GM11168 (cell line): ENCODE results near the gene TOR1A.
"Not testable (repeated sequence)": the region's sequence is repeated elsewhere in the genome, so short reads cannot be mapped to it uniquely, and the experiment has no call there.

Experiments
- in situ Hi-C: fragments of 300-500 bp; cut with MboI; formaldehyde crosslinking; loops from one replicate; pipeline ENCODE4 v1.12.0; 2022; ENCODE audit warnings: low sequenced_read_pairs; ENCODE audit not compliant: unreplicated experiment

TOR1A gene

DNA sequence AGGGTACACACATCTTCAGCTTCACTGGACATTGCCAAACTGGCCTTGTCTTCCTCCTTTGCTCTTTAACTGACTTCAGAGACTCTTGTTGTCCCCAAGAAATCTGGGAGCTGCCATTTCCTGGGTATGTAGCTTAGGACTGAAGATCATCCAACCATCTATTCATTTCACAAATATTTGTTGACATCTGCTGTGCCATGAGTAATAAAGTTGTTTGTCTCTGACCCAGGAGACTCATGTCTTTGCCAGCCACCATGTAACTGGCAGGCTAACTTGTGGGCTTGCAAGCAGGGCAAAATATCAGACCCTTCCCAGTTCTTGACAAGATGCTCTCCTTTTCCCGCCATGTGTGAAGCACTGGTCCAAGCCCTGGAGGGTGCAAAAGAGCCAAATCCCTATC lies 38.1 kb downstream of the TOR1A start:
- in situ Hi-C loops, result loop anchor here (5.0 kb wide), 1 partner anchor 54 kb away; no protein-coding TSS in a partner anchor

DNA sequence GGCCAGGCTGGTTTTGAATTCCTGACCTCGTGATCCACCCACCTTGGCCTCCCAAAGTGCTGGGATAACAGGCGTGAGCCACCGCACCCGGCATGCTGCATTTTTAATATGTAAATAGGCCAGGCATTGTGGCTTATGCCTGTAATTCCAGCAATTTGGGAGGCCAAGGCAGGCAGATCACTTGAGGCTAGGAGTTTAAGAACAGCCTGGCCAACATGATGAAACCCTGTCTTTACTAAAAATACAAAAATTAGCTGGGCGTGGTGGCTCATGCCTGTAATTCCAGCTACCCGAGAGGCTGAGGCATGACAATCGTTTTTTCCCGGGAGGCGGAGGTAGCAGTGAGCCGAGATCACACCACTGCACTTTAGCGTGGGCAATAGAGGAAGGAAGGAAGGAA lies 39.0 kb downstream of the TOR1A start:
- in situ Hi-C loops, result loop anchor here (5.0 kb wide), 1 partner anchor 53 kb away; no protein-coding TSS in a partner anchor

DNA sequence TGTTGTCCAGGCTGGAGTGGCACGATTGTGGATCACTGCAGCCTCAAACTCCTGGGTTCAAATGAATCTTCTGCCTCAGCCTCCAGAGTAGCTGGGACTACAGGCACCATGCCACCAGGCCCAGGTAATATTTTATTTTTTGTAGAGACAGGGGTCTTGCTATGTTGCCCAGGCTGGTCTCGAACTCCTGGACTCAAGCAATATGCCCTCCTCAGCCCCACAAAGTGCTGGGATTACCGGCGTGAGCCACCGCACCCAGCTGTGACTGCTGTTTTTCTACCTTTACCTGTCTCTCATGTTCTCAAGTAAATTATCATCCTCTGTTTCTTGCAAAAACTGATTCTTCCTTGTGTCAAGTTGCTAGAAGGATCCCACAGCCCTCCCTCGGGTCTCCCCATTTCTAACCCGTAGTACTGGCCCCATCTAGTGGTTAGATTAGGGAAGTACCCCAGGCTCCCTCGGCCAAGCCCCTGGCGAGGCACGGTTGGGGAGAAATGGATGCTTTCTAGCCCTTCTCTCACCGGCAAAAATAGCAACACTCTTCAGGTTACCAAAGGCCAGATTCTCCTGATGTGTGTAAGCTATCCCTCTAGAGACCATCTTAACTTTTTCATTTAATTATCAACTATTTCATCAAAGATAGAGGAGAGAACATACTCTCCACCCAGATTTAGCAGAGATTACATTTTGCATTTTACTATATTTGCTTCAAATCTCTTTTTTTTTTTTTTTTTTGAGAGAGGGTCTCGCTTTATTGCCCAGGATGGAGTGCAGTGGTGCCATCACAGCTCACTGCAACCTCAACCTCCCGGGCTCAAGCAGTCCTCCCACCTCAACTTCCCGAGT lies 40.2 kb downstream of the TOR1A start:
- in situ Hi-C loops, result no loop called here

DNA sequence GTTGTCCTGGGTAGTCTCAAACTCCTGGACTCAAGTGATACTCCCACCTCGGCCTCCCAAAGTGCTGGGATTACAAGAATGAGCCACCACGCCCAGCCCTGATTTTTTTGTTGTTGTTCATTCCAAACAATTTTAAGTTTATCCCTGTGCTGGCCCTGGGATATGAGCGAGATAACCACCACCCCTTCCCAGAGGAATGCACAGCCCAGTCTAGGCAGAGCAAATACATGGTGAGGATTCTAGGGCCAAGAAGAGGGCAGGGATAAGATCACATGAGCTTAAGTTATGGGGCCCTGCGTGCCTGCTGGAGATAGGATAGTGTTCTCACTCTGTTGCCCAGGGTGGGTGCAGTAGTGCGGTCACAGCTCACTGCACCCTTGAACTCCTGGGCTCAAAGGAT lies 42.0 kb downstream of the TOR1A start:
- in situ Hi-C loops, result no loop called here

DNA sequence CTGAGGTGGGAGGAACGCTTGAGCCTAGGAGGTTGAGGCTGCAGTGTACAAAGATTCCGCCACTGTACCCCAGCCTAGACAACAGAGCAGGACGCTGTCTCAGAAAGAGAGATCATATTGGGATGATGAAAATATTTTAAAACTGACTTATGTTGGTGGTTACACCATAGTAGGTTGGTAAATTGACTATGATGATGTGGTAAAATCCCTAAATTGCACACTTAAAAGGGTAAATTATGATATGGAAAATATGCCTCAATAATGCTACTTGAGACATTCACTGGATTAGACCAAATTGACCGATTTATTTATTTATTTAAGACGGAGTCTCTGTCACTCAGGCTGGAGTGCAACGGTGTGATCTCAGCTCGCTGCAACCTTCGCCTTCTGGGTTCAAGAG lies 42.8 kb downstream of the TOR1A start:
- in situ Hi-C loops, result no loop called here

DNA sequence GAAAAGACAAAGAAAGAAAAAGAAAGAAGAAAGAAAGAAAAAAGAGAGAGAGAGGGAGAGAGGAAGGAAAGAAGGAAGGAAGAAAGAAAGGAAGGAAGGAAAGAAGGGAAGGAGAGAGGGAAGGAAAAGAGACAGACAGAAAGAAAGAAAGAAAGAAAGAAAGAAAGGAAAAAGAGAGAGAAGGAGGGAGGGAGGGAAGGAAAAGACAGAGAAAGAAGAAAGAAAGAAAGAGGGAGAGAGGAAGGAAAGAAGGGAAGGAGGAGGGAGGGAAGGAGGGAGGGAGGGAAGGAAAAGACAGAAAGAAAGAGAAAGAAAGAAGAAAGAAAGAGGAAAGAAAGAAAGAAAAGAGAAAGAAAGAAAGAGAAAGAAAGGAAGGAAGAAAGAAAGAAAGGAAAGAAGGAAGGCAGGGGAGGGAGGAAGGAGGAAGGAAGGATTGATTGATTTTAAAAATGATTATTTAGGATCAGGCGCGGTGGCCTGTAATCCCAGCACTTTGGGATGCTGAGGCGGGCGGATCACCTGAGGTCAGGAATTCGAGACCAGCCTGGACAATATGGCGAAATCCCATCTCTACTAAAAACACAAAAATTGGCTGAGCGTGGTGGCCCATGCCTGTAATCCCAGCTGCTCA lies 44.3 kb downstream of the TOR1A start:
- in situ Hi-C loops, result no loop called here

DNA sequence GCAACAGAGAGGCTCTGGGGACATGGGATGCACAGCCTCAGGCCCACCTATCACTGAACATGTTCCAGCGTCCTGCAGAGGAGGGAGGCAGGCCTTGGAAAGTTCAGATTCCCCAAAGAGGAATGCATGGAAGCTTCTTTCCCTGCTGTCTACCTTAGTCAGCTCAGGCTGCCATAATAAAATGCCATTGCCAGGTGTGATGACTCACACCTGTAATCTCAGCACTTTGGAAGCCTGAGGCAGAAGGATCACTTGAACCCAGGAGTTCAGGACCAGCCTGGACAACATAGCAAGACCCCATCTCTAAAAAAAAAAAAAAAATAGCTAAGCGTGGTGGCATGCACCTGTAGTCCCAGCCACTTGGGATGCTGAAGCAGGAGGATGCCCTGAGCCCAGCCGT lies 45.5 kb downstream of the TOR1A start:
- in situ Hi-C loops, result no loop called here

DNA sequence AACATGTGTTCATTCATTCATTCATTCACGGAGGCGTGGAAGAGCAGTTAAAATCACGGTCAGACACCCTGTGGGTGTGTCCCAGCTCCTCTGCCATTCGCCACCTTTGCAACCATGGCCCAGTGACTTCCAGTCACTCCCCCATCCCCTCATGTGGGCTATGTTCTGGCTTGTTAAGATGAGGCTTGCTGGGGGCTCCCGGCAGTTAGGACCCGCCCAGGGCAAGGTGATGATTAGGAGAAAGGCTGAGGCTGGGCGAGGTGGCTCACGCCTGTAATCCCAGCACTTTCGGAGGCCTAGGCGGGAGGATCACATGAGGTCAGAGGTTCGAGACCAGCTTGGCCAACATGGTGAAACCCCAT lies 46.2 kb downstream of the TOR1A start:
- in situ Hi-C loops, result no loop called here

DNA sequence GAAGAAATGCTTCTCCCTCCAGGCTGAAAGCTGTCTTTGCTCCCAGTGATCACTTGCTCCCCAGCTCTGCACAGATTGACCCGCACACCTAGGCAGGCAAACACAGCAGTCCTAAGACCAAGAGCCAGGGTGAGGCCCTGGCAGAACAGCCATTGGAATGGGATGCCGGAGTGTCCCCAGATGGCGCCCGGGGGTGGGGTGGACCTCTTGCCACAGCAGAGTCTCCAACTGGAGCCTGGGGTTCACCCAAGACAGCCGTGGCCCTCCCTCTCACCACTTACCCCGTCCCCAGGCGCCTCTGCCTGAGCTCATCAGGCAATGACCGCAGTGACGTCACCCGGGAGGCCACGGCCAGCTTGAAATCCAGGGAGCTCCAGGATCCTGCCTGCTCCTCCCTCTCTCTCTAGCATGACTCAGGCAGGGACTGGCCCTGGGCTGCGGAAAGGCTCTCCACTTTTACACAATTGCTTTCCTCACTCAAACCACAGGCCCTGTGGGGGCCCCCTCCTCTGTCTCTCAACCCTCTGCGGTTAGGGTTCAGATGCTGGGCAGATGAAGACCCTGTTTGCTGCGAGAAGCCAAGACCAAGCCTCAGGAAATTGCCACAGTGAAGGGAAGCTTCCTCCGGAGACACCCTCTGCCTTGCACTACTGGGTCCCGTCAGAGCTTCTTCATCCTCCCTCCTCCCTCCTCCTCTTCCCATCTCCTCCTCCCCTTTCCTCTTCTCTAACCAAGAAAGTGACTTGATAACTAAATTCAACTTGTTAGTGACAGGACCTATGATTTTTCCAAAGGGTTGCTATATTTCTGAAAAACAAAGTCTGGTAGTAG lies 46.8 kb downstream of the TOR1A start:
- in situ Hi-C loops, result no loop called here

DNA sequence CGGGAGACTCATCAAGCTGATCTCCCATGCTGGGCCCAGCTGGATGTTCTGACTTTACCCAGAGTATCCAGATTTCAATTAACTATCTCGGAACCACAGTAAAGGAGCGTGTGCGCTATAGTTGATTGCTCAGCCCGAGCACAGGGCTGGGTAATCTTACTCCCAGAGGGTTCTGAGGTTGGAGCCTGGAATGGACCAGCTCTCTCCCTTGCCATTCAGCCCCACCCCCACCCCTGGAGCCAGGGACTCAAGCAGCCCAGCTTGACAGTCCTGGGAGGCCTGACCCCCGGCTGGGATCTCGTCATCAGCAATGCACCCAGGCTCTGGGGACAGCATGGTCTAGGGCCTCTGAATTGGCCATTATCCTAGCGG lies 47.4 kb downstream of the TOR1A start:
- in situ Hi-C loops, result no loop called here

DNA sequence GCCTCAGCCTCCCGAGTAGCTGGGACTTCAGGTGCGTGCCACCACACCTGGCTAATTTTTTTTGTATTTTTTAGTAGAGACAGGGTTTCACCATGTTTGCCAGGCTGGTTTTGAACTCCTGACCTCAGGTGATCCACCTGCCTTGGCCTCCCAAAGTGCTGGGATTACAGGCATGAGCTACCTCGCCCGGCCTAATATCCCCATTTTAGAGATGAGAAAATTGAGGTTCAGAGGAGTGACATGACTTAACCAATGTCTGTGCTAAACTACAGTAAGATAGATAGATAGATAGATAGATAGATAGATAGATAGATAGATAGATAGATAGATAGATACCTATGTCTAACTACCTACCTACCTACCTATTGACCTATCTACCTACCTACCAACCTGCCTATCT lies 47.8 kb downstream of the TOR1A start:
- in situ Hi-C loops, result not testable (repeated sequence)

DNA sequence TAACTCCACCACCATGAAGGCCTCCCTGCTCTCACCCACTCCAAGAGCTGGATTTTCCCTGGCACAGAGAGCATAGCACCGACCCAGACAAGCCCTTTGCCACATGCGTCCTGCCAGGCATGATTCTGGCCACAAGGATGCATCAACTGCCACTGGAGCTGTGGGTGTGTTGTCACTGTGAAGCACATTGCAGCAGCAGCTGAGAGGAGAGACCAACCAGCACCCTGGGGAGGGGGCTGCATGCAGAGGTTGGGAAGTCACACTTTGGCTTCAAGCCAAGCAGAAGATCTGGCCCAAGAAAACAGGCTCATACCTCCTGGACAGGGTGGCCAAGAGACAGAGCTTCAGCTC lies 48.5 kb downstream of the TOR1A start:
- in situ Hi-C loops, result no loop called here

DNA sequence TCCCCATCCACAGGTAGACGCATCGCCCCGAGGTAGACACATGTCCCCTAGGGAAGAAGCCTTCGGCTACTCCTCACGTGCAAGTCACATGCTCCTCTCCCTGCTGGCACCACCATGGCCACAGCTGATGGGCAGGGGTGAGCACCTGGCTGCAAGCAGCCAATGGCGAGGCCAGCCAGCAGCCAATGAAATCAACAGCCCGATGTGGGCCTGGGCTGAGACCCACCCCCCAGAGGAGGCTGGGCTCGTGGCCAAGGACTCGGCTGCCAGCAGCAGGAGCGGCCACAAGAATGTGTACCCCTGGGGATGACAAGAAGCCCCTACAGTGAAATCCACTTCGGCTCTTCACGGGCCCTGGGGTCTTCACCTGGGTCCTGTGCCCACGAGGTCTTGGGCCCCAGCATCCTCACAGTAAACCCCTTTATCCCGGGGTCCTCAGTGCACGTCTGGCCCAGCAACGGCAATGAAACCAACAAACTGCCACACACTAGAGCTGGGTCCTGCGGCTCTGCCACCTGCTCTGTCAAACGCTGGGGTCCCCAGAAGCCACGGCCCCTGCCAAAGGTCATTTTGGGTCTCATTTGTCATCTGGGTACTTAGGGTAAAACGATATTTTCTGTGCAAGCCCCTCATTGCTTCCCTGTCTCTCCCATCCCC lies 49.0 kb downstream of the TOR1A start:
- in situ Hi-C loops, result no loop called here

DNA sequence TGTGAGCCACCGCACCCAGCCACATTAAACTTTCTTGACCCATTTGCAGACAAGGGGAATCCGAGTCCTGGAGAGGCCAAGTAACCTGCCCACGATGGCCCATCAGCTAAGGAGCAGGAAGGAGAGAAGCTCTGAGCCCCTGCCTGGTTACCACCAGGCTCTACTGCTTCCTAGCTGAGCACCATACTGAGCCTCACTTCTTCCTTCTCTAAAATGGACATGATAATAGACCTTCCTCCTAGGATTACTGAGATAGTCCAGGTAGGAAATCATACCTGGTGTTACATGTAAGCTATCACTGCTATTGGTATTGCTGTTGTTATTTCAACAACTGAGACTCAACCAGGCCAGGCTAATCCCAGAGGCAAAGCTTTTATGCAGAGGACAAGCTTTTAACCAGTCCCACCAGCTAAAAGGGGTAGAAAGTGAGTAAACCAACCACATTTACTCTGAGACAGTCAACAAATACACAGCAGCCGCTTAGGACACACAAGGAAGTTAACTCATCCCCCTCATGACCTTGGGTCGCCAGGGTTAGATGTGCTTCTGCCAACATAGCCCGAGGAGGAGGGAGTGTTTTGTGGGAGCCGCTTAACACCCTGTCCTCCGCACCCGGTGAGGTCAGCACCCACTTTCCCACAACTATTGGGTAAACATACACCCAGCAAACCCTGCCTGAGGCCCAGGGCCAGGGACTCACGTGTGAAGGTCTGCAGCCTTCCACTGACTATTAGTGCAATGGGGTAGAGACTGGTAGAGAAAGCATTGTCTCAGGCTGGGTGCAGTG lies 50.5 kb downstream of the TOR1A start:
- in situ Hi-C loops, result no loop called here

DNA sequence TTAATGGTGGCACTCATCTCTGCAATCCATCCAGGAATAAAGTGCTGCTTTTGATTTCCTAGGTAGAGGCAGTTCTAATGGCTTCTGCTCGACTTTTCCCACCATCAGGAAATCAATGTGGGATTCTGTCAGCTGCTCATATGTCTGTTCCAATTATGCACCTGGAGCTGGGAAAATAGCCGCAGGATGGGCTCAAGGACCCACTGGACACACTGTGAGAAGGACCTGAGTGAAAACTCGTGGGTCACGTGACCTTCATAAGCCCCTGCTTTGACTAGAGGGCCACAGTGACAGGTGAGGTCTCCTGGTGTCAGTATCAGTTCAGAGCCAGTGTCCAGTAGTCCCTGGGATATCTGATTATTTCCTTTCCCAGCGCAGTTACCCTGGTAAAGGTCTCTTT lies 53.2 kb downstream of the TOR1A start:
- in situ Hi-C loops, result no loop called here

DNA sequence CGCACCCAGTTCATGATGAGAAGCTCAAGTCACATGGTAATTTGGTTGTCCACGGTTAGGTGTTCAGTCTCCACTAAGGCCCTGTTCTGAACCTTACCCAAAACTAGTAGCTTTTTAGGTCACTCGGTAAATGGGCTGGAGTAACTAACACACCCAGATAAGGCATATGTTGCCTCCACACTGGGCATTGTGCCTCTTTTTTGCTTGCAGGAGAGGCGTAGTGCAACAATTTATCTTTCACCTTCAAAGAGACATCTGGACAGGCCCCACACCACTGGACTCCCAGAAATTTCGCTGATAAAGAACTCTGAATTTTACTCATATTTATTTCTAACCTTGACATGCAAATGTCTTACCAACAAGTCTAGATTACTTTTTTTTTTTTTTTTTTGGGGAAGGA lies 54.3 kb downstream of the TOR1A start:
- in situ Hi-C loops, result no loop called here

DNA sequence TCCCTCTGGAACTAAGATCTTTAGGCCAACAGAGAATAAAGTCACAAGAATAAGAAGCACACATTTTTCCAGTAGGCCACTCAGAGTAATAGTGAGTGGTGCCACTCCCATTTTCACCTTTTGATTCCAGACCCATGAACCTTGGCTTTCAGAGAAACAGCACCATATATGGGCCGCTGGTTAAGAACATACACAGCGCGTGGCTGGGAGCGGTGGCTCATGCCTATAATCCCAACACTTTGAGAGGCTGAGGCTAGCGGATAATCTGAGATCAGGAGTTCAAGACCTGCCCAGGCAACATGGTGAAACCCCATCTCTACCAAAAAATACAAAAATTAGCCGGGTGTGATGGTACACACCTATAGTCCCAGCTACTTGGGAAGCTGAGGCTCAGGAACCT lies 55.5 kb downstream of the TOR1A start:
- in situ Hi-C loops, result no loop called here

DNA sequence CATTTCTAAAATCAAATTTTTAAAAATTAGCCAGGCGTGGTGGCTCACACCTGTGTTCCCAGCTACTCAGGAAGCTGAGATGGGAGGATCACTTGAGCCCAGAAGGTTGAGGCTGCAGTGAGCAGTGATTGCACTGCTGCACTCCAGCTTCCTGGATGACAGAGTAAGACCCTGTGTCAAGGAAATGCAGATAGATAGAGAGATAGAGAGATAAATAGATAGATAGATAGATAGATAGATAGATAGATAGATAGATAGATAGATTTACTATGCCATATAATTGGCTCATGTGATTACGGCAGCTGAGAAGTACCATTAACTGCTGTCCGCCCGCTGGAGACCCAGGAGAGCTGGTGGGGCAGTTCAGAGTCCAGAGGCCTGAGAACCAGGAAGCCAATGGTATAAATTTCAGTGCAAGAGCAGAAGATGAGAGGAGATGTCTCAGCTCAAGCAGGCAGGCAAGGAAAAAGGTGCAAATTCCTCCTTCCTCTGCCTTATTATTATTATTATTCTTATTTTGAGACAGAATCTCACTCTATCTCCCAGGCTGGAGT lies 58.1 kb downstream of the TOR1A start:
- in situ Hi-C loops, result no loop called here

DNA sequence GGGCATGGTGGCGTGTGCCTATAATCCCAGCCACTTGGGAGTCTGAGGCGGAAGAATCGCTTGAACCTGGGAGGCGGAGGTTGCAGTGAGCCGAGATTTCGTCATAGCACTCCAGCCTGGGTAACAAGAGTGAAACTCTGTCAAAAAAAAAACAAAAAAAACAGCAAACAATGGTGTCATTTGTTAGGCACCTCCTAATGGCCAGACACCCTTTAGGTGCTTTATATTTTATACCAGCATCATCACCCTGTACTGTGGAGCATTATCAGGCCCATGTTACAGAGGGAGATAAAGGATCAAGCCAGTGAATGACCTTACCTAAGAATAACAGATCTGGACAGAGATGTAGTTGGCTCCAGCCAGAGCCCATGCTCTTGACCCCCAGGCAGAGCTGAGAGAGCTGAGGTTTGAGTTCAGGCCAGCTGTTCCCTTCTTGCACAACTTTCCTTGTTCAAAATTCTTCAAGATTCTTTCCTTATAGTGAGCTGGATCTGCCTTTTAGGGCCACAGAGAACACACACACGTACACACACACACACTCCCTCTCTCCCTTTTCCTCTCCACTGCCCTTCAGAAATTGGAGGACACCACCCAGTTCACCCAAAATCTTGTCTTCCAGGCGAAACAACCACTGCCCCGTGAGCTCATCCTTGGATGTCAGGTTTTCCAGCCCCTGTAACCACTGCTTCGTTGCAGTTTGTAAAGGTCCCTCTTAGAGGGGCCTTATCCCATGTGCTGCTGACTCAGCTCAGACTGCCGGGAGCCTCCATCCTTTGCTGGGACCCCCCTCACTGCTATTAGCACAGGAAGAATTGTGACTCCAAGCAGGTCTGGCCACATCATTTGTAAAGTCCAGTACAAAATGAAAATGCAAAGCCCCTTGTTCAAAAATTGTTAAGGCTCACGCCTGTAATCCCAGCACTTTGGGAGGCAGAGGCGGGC lies 60.7 kb downstream of the TOR1A start:
- in situ Hi-C loops, result no loop called here
